Right lobe of liver (tissue), 6 donors: Measurements from ENCODE around the gene CCDC196. TPM values are rescaled to one million over a fixed set of nuclear protein-coding genes. Genes with fewer than 3 reads are reported as not detected.

Experiments used
- ATAC-seq, 4 donors: fragments of 200-7000 bp; cut with Tn5 transposase; one replicate each; pipeline ENCODE4 v1.9.1; 2020; ENCODE audit warnings: mild to moderate bottlenecking in 4 of 4, moderate library complexity in 4 of 4
- DNase-seq, 3 donors: peaks; one replicate each; pipeline ENCODE4 v3.0.0-alpha.2; 2020
- H3K27ac ChIP-seq, 3 donors: fragments of 200-600 bp; one replicate each; pipeline ENCODE4 v1.8.0; 2022
- H3K27me3 ChIP-seq, 2 donors: fragments of 200-600 bp; one replicate each; pipeline ENCODE4 v1.8.0; 2022
- H3K36me3 ChIP-seq, 4 donors: fragments of 200-600 bp; sonication (generic) in 1 of 4; one replicate each; pipeline versions ENCODE4 v1.5.1 to v1.8.0; 2017 to 2022; ENCODE audit warnings: control low read depth in 1 of 4
- H3K4me1 ChIP-seq, 4 donors: fragments of 200-600 bp; sonication (generic) in 1 of 4; one replicate each; pipeline versions ENCODE4 v1.5.1 to v1.8.0; 2017 to 2022; ENCODE audit warnings: control low read depth in 1 of 4
- H3K4me3 ChIP-seq, 3 donors: fragments of 200-600 bp; one replicate each; pipeline ENCODE4 v1.8.0; 2022
- H3K9me3 ChIP-seq, 4 donors: fragments of 200-600 bp; sonication (generic) in 1 of 4; one replicate each; pipeline versions ENCODE4 v1.5.1 to v1.8.0; 2017 to 2022; ENCODE audit warnings: control low read depth in 1 of 4
- POLR2A ChIP-seq: fragments of 450-650 bp; IDR thresholded peaks from one replicate; pipeline ENCODE4 v1.6.1; 2017; ENCODE audit warnings: antibody characterized with exemption, mild to moderate bottlenecking
- WGBS: methylation state at CpG from one replicate; pipeline ENCODE4 v1.1.6; 2018; ENCODE audit warnings: low coverage, low lambda C conversion rate; ENCODE audit not compliant: insufficient coverage; ENCODE audit errors: missing lambda C conversion rate; 5-methylcytosine and 5-hydroxymethylcytosine counted together
- intact Hi-C, 2 donors: fragments of 100-400 bp; cut with DNase I; formaldehyde crosslinking; loops; one replicate each; pipeline versions ENCODE4 v1.11.2 to v1.14.1; 2022
- total RNA-seq, 6 experiments: library from RNA; depleted of rRNA in 2 of 6; stranded (reverse); fragments of >200 nt in 2 of 6; fragmentation: NEBNext Ultra II Directional in 3 of 6; extraction: Animal tissue kit (Norgen Biotek cat#: 25700) in 3 of 6; gene quantifications; one replicate each; pipeline versions ENCODE4 v1.1.0 to v1.2.4, GENCODE V29; 2016 to 2023
- TF ChIP-seq, protein P1 (sequence below), 4 donors: fragments of 200-600 bp in 3 of 4; fragments of 450-650 bp in 1 of 4; IDR thresholded peaks; one replicate each; pipeline versions ENCODE4 v1.5.1 to v1.8.0; 2016 to 2022; ENCODE audit warnings: antibody characterized with exemption in 4 of 4, mild to moderate bottlenecking in 2 of 4
- donor health status: DM: no; HTN: yes; CAD: no.
- donor health status: DM: no; HTN: no; CAD: no.
- donor health status: DM: no; HTN: no; CAD: no.
- donor health status: DM: no; HTN: yes; CAD: no.
- donor health status: DM: no; HTN: yes; CAD: no.

The CCDC196 gene
- total RNA-seq, 6 experiments from 2014 or later, result 1.9 to 8.1 (median 5.6) TPM; not detected in 2

DNA sequence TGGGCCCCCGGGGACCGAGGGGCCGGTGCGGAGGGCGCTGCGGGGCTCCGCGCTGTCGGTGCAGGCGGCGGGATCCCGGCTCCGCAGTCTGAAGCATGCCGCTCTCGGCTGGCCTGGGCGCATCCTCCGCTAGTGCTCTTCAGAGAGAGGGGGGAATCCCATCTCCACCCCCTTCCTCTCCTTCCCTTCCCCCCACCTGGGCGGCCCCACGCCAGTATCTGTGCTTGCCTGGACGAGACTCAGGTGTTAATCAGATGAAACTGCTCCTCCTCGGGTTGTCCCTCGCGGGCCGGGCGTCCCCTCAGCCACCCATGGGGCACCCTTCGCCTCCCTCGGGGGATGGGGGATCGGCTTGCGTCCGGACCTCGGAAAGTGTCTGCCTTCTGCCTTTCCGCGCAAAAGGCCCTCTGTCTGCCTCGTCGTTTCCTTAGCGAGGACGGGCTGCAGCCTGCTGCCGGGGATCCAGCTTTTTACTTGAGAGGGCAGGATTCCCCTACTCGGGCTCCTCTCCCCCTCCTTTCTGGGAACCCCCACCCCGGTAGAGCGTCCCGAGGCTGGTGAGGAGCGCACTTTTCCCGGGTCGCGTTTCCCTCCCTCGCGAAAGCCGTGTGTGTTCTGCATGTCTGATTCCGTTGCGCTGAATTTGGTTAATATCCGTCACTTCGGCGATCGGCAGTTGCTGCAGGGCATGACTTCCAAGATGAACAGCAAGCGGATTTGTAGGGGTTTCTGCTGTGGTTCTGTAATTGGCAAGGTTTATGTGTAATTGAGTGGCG, 22.9 kb downstream of the CCDC196 start:
- intact Hi-C loops, result no loop called here
- 0% methylated on average over 22 of the region's 57 CpGs for WGBS
- TF ChIP-seq, protein P1, sequence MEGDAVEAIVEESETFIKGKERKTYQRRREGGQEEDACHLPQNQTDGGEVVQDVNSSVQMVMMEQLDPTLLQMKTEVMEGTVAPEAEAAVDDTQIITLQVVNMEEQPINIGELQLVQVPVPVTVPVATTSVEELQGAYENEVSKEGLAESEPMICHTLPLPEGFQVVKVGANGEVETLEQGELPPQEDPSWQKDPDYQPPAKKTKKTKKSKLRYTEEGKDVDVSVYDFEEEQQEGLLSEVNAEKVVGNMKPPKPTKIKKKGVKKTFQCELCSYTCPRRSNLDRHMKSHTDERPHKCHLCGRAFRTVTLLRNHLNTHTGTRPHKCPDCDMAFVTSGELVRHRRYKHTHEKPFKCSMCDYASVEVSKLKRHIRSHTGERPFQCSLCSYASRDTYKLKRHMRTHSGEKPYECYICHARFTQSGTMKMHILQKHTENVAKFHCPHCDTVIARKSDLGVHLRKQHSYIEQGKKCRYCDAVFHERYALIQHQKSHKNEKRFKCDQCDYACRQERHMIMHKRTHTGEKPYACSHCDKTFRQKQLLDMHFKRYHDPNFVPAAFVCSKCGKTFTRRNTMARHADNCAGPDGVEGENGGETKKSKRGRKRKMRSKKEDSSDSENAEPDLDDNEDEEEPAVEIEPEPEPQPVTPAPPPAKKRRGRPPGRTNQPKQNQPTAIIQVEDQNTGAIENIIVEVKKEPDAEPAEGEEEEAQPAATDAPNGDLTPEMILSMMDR (IDR thresholded peaks at IDR 0.05), result no peak
- no peak for TF ChIP-seq POLR2A

DNA sequence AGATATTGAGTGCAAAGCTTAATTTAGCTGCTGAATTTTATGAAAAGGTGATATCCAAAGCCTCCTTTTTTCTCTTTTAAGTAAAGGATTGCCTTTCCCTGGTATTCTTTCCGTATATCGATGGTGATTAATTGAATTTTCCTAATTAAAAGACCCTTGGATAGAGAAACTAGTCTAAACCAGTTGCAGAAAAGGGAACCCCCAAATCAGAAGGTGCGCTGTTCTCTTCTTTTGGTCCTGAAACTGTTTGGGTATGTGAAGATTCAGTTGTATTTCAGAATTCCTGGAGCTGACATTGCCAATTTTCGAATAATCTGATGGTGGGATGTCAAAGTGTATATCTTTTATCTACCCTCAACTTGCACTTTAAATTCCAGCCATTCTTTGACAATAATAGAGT, 23.7 kb downstream of the CCDC196 start:
- intact Hi-C loops, result no loop called here
- H3K4me3 ChIP-seq, result peak overlapping the region; percentile 84 to 87 (median 85)
- DNase-seq (no peak), ATAC-seq (no peak)
- peak overlapping the region in 1 of 3 donors; percentile 89 for H3K27ac ChIP-seq
- no peaks in the 10 kb centered on the region for H3K36me3 ChIP-seq
- H3K4me1 ChIP-seq, result peaks cover 0 to 53% (median 4%) of the 10 kb centered on the region in 4 donors
- no peaks in the 10 kb centered on the region for H3K9me3 ChIP-seq
- TF ChIP-seq, protein P1 (IDR thresholded peaks at IDR 0.05), result no peak
- no peak for TF ChIP-seq POLR2A
- H3K27me3 ChIP-seq, result no peaks in the 10 kb centered on the region
- WGBS, result 20% methylated on average over 4 of the region's 4 CpGs

More for the DNA sequence above, 22.9 kb downstream of the CCDC196 start:
- H3K27me3 ChIP-seq, result no peaks in the 10 kb centered on the region
- no peaks in the 10 kb centered on the region for H3K36me3 ChIP-seq
- DNase-seq (peak; percentile 63 to 79 (median 66)), ATAC-seq (peak; percentile 5 to 15 (median 10))
- H3K9me3 ChIP-seq, result no peaks in the 10 kb centered on the region
- H3K4me1 ChIP-seq, result peaks cover 0 to 44% (median 0%) of the 10 kb centered on the region in 4 donors
- H3K4me3 ChIP-seq, result peak overlapping the region; percentile 84 to 87 (median 85)
- peak overlapping the region; percentile 87 to 89 (median 88) for H3K27ac ChIP-seq

GRCh38 chr14:66511849-66512248, 25.7 kb downstream of the CCDC196 start:
- no peak for TF ChIP-seq POLR2A
- TF ChIP-seq, protein P1 (IDR thresholded peaks at IDR 0.05), result no peak
- intact Hi-C loops, result no loop called here
- Histone ChIP-seq H3K4me1 (peaks cover 0 to 46% (median 5%) of the 10 kb centered on the region in 4 donors), H3K4me3 (no peak overlapping the region), H3K36me3 (no peaks in the 10 kb centered on the region), H3K27me3 (no peaks in the 10 kb centered on the region), H3K9me3 (no peaks in the 10 kb centered on the region), H3K27ac (peak overlapping the region in 1 of 3 donors; percentile 17)
- WGBS, result 20% methylated on average over 1 of the region's 1 CpG
- ATAC-seq (no peak), DNase-seq (no peak)

GRCh38 chr14:66514213-66514612, 28.0 kb downstream of the CCDC196 start:
- H3K27me3 ChIP-seq, result no peaks in the 10 kb centered on the region
- H3K27ac ChIP-seq, result no peak overlapping the region
- DNase-seq (no peak), ATAC-seq (peak in 1 of 4 donors; percentile 28)
- no peak overlapping the region for H3K4me3 ChIP-seq
- peaks cover 0 to 46% (median 5%) of the 10 kb centered on the region in 4 donors for H3K4me1 ChIP-seq
- TF ChIP-seq POLR2A, result no peak
- TF ChIP-seq, protein P1 (IDR thresholded peaks at IDR 0.05), result no peak
- intact Hi-C loops, result no loop called here
- peaks cover 0 to 4% (median 0%) of the 10 kb centered on the region in 4 donors for H3K9me3 ChIP-seq
- no peaks in the 10 kb centered on the region for H3K36me3 ChIP-seq
- 92% methylated on average over 2 of the region's 2 CpGs for WGBS
